ENCODE measurements around the gene IGFL3. TPM values are rescaled to one million over a fixed set of nuclear protein-coding genes. Genes with fewer than 3 reads are reported as not detected.

Gene IGFL3
- polyA plus RNA-seq, 1 donor (not counting 4 experiments of a cell fraction or from before 2014, with no cell fraction given): 344 TPM

DNA sequence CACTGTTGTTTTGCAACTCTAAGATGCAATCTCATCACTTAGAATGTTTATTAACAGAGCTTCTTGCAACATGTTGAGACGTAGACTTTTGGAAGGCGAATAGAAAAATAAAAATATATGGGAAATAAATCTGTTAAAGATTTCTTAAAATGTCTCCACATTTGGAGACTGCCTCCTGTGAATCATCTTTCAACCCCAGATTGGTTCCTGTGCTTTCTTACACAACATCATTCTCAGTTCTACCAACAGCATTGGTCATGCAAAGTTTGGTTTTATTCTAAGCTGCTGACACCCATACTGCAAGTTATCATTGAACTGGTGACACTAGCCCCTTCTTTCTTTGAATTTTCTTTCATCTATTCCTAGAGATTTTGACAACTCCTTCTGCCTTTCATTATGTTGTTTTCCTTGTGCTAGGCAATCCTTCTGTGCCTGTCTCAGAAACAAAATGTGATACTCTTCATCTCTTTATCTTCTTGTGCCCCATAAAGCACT lies 1.6 kb upstream of the IGFL3 start:
- TF ChIP-seq CTCF (optimal IDR thresholded peaks at IDR 0.05 in 1 of 3, IDR thresholded peaks at IDR 0.05 in 1 of 3, conservative IDR thresholded peaks at IDR 0.05 in 1 of 3; ENCODE audit: extremely low read depth in 1 of 3, insufficient read depth in 2 of 3, low read length in 3 of 3) (no peak), EZH2 (IDR thresholded peaks at IDR 0.05; ENCODE audit: low read length) (no peak)

DNA sequence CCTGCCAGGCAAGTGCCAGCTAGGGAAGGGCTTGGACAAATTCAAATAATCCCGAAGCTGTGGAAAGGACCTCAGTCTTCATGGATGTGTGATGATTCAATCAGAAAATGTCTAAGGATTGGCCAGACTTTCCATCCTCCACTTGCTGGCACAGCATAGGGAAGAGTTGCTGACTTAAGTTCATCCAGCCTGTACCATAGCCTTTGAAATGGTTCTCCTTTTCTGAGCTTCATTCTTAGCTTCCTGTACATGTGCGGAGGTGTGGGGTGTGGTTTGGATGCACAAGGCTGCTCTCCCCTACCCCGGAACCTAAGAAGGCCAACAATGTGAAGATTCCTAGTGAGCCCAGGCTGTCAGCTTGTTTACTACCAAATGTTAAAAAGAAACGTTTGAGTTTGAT lies 959 bp upstream of the IGFL3 start:
- H3K9me3 ChIP-seq (ENCODE audit: control insufficient read depth, low read depth, low read length): no peaks in the 10 kb centered on the region
- H3K9me1 ChIP-seq (ENCODE audit: control insufficient read depth, extremely low read depth, insufficient read depth, low read length): no peaks in the 10 kb centered on the region
- no peak overlapping the region for H3K27ac ChIP-seq (ENCODE audit: control insufficient read depth, insufficient read depth, low read length)
- DNase-seq (ENCODE audit: low read depth, low spot score): no peak
- dilution Hi-C loops (cut with MboI; ENCODE audit: extremely low pct_ligation_motif_present, low sequenced_read_pairs): no loop called here
- no peaks in the 10 kb centered on the region for H4K20me1 ChIP-seq (ENCODE audit: control insufficient read depth, extremely low read depth, insufficient read depth, low read length)
- H3K4me2 ChIP-seq (ENCODE audit: control insufficient read depth, extremely low read depth, insufficient read depth, low read depth, low read length): peak overlapping the region; percentile 19
- no peak for TF ChIP-seq CTCF (optimal IDR thresholded peaks at IDR 0.05 in 1 of 3, IDR thresholded peaks at IDR 0.05 in 1 of 3, conservative IDR thresholded peaks at IDR 0.05 in 1 of 3; ENCODE audit: extremely low read depth in 1 of 3, insufficient read depth in 2 of 3, low read length in 3 of 3)
- TF ChIP-seq EZH2 (IDR thresholded peaks at IDR 0.05; ENCODE audit: low read length): no peak
- H3K27me3 ChIP-seq (ENCODE audit: control insufficient read depth, extremely low read depth, insufficient read depth, low read length): no peaks in the 10 kb centered on the region
- no peak overlapping the region for H2AFZ ChIP-seq (ENCODE audit: control insufficient read depth, low read length)
- peak; percentile 61 for FAIRE-seq
- no peak overlapping the region for H3K4me3 ChIP-seq (ENCODE audit: control insufficient read depth in 2 of 3, extremely low read depth in 1 of 3, insufficient read depth in 2 of 3, low read depth in 1 of 3, low read length in 3 of 3)
- peaks cover 0 to 2% of the 10 kb centered on the region in 2 experiments for H3K36me3 ChIP-seq (ENCODE audit: control insufficient read depth in 2 of 2, extremely low read depth in 1 of 2, insufficient read depth in 2 of 2, low read length in 2 of 2)
- H3K9ac ChIP-seq (ENCODE audit: control insufficient read depth, extremely low read depth, insufficient read depth, low read length): no peak overlapping the region
- H3K4me1 ChIP-seq (ENCODE audit: control insufficient read depth, extremely low read depth, insufficient read depth, low read length): peaks cover 18% of the 10 kb centered on the region
- peaks cover 12% of the 10 kb centered on the region for H3K79me2 ChIP-seq (ENCODE audit: control insufficient read depth, insufficient read depth, low read length)

More for the DNA sequence above, 1.6 kb upstream of the IGFL3 start:
- H3K27ac ChIP-seq (ENCODE audit: control insufficient read depth, insufficient read depth, low read length): no peak overlapping the region
- peaks cover 18% of the 10 kb centered on the region for H3K4me1 ChIP-seq (ENCODE audit: control insufficient read depth, extremely low read depth, insufficient read depth, low read length)
- H4K20me1 ChIP-seq (ENCODE audit: control insufficient read depth, extremely low read depth, insufficient read depth, low read length): no peaks in the 10 kb centered on the region
- H3K4me2 ChIP-seq (ENCODE audit: control insufficient read depth, extremely low read depth, insufficient read depth, low read depth, low read length): no peak overlapping the region
- H3K9ac ChIP-seq (ENCODE audit: control insufficient read depth, extremely low read depth, insufficient read depth, low read length): no peak overlapping the region
- no peaks in the 10 kb centered on the region for H3K27me3 ChIP-seq (ENCODE audit: control insufficient read depth, extremely low read depth, insufficient read depth, low read length)
- H3K36me3 ChIP-seq (ENCODE audit: control insufficient read depth in 2 of 2, extremely low read depth in 1 of 2, insufficient read depth in 2 of 2, low read length in 2 of 2): peaks cover 0 to 2% of the 10 kb centered on the region in 2 experiments
- H2AFZ ChIP-seq (ENCODE audit: control insufficient read depth, low read length): no peak overlapping the region
- DNase-seq (ENCODE audit: low read depth, low spot score): no peak
- no peak overlapping the region for H3K4me3 ChIP-seq (ENCODE audit: control insufficient read depth in 2 of 3, extremely low read depth in 1 of 3, insufficient read depth in 2 of 3, low read depth in 1 of 3, low read length in 3 of 3)
- dilution Hi-C loops (cut with MboI; ENCODE audit: extremely low pct_ligation_motif_present, low sequenced_read_pairs): no loop called here
- no peaks in the 10 kb centered on the region for H3K9me1 ChIP-seq (ENCODE audit: control insufficient read depth, extremely low read depth, insufficient read depth, low read length)
- H3K9me3 ChIP-seq (ENCODE audit: control insufficient read depth, low read depth, low read length): no peaks in the 10 kb centered on the region
- FAIRE-seq: no peak
- peaks cover 12% of the 10 kb centered on the region for H3K79me2 ChIP-seq (ENCODE audit: control insufficient read depth, insufficient read depth, low read length)

Data from keratinocyte (primary cell).